ENCODE results near the gene IL4I1.
A peak's percentile ranks its signal among the peaks of the same experiment; 100 is the strongest.

Gene IL4I1

DNA sequence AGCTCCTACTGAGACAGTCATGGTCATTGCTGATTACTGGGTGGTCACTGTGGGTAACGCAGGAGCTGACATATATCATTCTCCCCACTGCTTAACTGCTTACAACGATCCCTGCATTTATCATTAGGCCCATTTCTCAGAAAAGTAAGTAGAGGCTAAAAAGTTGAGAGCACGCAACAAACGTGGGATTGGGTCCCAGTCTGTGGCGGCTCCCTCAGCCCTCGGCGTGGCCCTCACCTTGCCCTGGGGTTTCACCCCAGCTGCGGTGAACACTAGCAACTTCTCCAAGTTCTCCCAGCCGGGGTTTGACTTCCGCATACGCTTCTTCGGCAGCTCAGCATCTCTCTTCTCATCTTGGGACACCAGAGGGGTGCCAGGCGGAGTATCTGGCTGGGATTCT is 31.8 kb downstream of the IL4I1 start:
- no peak overlapping the region for H3K18ac ChIP-seq (ENCODE audit: low read length)
- no peak overlapping the region for H3K9ac ChIP-seq (ENCODE audit: low read depth, low read length, poor library complexity)
- H2AK5ac ChIP-seq (ENCODE audit: low read depth, low read length): no peak overlapping the region
- no peaks in the 10 kb centered on the region for H3K27me3 ChIP-seq (ENCODE audit: control insufficient read depth in 3 of 3, insufficient read depth in 3 of 3, low read depth in 1 of 3, low read length in 3 of 3)
- no peak overlapping the region for H2BK120ac ChIP-seq (ENCODE audit: low read depth, low read length)
- WGBS, 2 donors (ENCODE audit: extremely low coverage in 2 of 2, insufficient read length in 2 of 2, insufficient replicate concordance in 1 of 2): no CpG with 5 or more reads among the region's 13 CpGs
- no peak overlapping the region for H3K14ac ChIP-seq (ENCODE audit: low read length)
- H3K23ac ChIP-seq (ENCODE audit: low read depth, low read length, poor library complexity): no peak overlapping the region
- H2BK15ac ChIP-seq (ENCODE audit: low read length): no peak overlapping the region
- DNase-seq (ENCODE audit: low spot score): no peak
- peak overlapping the region; percentile 19 for H3K4me2 ChIP-seq (ENCODE audit: insufficient read depth, low read length, poor library complexity, severe bottlenecking)
- no peak overlapping the region for H2BK5ac ChIP-seq (ENCODE audit: low read length)
- H3K36me3 ChIP-seq (replicated peaks in 1 of 2; ENCODE audit: control insufficient read depth in 2 of 2, insufficient read depth in 2 of 2, low read length in 2 of 2): peaks cover 38 to 57% of the 10 kb centered on the region in 2 donors
- peaks cover 9 to 13% of the 10 kb centered on the region in 2 donors for H3K4me1 ChIP-seq (ENCODE audit: control insufficient read depth in 2 of 2, insufficient read depth in 1 of 2, low read depth in 1 of 2, low read length in 2 of 2)
- no peak overlapping the region for H2BK12ac ChIP-seq (ENCODE audit: low read length)
- H3K9me3 ChIP-seq (replicated peaks in 1 of 2; ENCODE audit: control insufficient read depth in 2 of 2, insufficient read depth in 1 of 2, low read depth in 1 of 2, low read length in 2 of 2): peaks cover 0 to 2% of the 10 kb centered on the region in 2 donors
- H3K27ac ChIP-seq (replicated peaks; ENCODE audit: low read length): no peak overlapping the region
- H3K4ac ChIP-seq (ENCODE audit: low read length): no peak overlapping the region
- no peak overlapping the region for H4K8ac ChIP-seq (ENCODE audit: low read depth, low read length)
- H4K91ac ChIP-seq (ENCODE audit: low read depth, low read length, poor library complexity): no peak overlapping the region
- peaks cover under 1% of the 10 kb centered on the region for H3K79me1 ChIP-seq (ENCODE audit: low read depth, low read length)
- H2AFZ ChIP-seq (ENCODE audit: low read length): no peak overlapping the region
- H3K4me3 ChIP-seq (ENCODE audit: low read length in 2 of 2): no peak overlapping the region

DNA sequence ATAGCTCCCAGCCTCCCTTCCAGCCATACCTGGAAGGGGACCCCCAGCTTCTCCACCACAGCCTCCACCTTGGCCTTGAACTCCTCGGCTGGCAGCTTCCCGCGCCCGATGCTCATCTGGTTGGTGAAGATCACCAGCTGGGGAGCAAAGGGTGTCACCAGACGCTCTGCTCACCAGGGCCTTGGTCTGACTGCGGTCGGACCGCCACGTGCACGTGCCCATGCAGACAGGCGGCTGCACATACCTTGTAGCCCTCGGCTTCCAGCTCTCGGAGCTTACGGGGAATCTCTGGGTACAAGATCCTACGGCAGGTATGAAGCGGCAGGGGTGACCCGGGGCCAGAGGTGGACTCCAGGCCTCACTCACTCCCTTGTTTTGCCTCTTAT is 32.8 kb downstream of the IL4I1 start:
- H2BK15ac ChIP-seq (ENCODE audit: low read length): no peak overlapping the region
- no peak overlapping the region for H2AK5ac ChIP-seq (ENCODE audit: low read depth, low read length)
- no peak overlapping the region for H3K9ac ChIP-seq (ENCODE audit: low read depth, low read length, poor library complexity)
- DNase-seq (ENCODE audit: low spot score): no peak
- peaks cover 8 to 12% of the 10 kb centered on the region in 2 donors for H3K4me1 ChIP-seq (ENCODE audit: control insufficient read depth in 2 of 2, insufficient read depth in 1 of 2, low read depth in 1 of 2, low read length in 2 of 2)
- peak overlapping the region; percentile 55 for H2BK5ac ChIP-seq (ENCODE audit: low read length)
- no CpG with 5 or more reads among the region's 17 CpGs for WGBS, 2 donors (ENCODE audit: extremely low coverage in 2 of 2, insufficient read length in 2 of 2, insufficient replicate concordance in 1 of 2)
- H3K23ac ChIP-seq (ENCODE audit: low read depth, low read length, poor library complexity): no peak overlapping the region
- H3K14ac ChIP-seq (ENCODE audit: low read length): no peak overlapping the region
- H3K27me3 ChIP-seq (ENCODE audit: control insufficient read depth in 3 of 3, insufficient read depth in 3 of 3, low read depth in 1 of 3, low read length in 3 of 3): no peaks in the 10 kb centered on the region
- H3K18ac ChIP-seq (ENCODE audit: low read length): no peak overlapping the region
- no peak overlapping the region for H4K8ac ChIP-seq (ENCODE audit: low read depth, low read length)
- H3K27ac ChIP-seq (replicated peaks; ENCODE audit: low read length): no peak overlapping the region
- H3K4me3 ChIP-seq (ENCODE audit: low read length in 2 of 2): peak overlapping the region in 1 of 2 donors; percentile 38
- H3K4ac ChIP-seq (ENCODE audit: low read length): no peak overlapping the region
- peaks cover 44 to 66% of the 10 kb centered on the region in 2 donors for H3K36me3 ChIP-seq (replicated peaks in 1 of 2; ENCODE audit: control insufficient read depth in 2 of 2, insufficient read depth in 2 of 2, low read length in 2 of 2)
- H2BK120ac ChIP-seq (ENCODE audit: low read depth, low read length): no peak overlapping the region
- no peak overlapping the region for H3K4me2 ChIP-seq (ENCODE audit: insufficient read depth, low read length, poor library complexity, severe bottlenecking)
- H3K9me3 ChIP-seq (replicated peaks in 1 of 2; ENCODE audit: control insufficient read depth in 2 of 2, insufficient read depth in 1 of 2, low read depth in 1 of 2, low read length in 2 of 2): peaks cover 0 to 2% of the 10 kb centered on the region in 2 donors
- H2AFZ ChIP-seq (ENCODE audit: low read length): no peak overlapping the region
- H4K91ac ChIP-seq (ENCODE audit: low read depth, low read length, poor library complexity): no peak overlapping the region
- no peak overlapping the region for H2BK12ac ChIP-seq (ENCODE audit: low read length)
- peaks cover 2% of the 10 kb centered on the region for H3K79me1 ChIP-seq (ENCODE audit: low read depth, low read length)

DNA sequence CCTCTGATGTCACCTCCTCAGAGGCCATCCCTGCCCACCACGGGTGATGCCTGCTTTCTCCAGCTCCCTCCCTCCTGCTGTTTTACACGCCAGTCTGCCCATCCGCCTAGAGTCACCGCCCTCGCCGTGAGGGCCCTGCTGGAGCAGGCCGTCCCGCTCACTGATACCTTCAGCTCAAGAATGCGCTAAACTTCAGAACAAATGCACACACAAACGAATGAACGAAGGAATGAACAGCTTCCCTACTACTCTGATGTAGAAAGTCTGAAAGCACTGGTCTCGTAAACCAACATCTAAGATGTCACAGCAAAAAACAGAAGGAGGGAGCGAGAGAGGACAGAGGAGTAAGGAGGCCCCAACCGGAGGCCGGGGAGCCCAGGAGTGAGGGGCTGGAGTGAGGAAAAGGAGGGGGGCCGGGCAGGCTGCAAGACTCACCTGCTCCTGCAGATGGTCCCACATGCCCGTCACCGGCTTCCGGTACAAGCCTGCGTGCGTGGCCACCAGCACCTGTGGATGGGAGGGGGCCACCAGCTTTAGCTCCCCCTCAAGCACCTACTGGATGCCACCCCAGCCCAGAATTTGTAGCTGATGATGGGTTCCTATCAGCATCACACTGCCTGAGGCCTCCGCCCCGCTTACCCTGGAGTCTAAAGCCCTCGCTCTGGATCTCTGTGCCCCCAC is 33.3 kb downstream of the IL4I1 start:
- no peak overlapping the region for H3K18ac ChIP-seq (ENCODE audit: low read length)
- H2BK5ac ChIP-seq (ENCODE audit: low read length): peak overlapping the region; percentile 55
- H3K4ac ChIP-seq (ENCODE audit: low read length): no peak overlapping the region
- H2BK12ac ChIP-seq (ENCODE audit: low read length): no peak overlapping the region
- H3K14ac ChIP-seq (ENCODE audit: low read length): no peak overlapping the region
- DNase-seq (ENCODE audit: low spot score): no peak
- H3K79me1 ChIP-seq (ENCODE audit: low read depth, low read length): peaks cover 2% of the 10 kb centered on the region
- WGBS, 2 donors (ENCODE audit: extremely low coverage in 2 of 2, insufficient read length in 2 of 2, insufficient replicate concordance in 1 of 2): no CpG with 5 or more reads among the region's 24 CpGs
- no peak overlapping the region for H4K8ac ChIP-seq (ENCODE audit: low read depth, low read length)
- H3K9me3 ChIP-seq (replicated peaks in 1 of 2; ENCODE audit: control insufficient read depth in 2 of 2, insufficient read depth in 1 of 2, low read depth in 1 of 2, low read length in 2 of 2): peaks cover 0 to 2% of the 10 kb centered on the region in 2 donors
- peak overlapping the region; percentile 18 for H3K23ac ChIP-seq (ENCODE audit: low read depth, low read length, poor library complexity)
- no peak overlapping the region for H3K4me2 ChIP-seq (ENCODE audit: insufficient read depth, low read length, poor library complexity, severe bottlenecking)
- H3K27ac ChIP-seq (replicated peaks; ENCODE audit: low read length): no peak overlapping the region
- H3K27me3 ChIP-seq (ENCODE audit: control insufficient read depth in 3 of 3, insufficient read depth in 3 of 3, low read depth in 1 of 3, low read length in 3 of 3): no peaks in the 10 kb centered on the region
- no peak overlapping the region for H4K91ac ChIP-seq (ENCODE audit: low read depth, low read length, poor library complexity)
- H3K9ac ChIP-seq (ENCODE audit: low read depth, low read length, poor library complexity): no peak overlapping the region
- no peak overlapping the region for H2BK15ac ChIP-seq (ENCODE audit: low read length)
- H3K36me3 ChIP-seq (replicated peaks in 1 of 2; ENCODE audit: control insufficient read depth in 2 of 2, insufficient read depth in 2 of 2, low read length in 2 of 2): peaks cover 50 to 72% of the 10 kb centered on the region in 2 donors
- H2BK120ac ChIP-seq (ENCODE audit: low read depth, low read length): no peak overlapping the region
- H2AK5ac ChIP-seq (ENCODE audit: low read depth, low read length): no peak overlapping the region
- H3K4me1 ChIP-seq (ENCODE audit: control insufficient read depth in 2 of 2, insufficient read depth in 1 of 2, low read depth in 1 of 2, low read length in 2 of 2): peaks cover 8 to 12% of the 10 kb centered on the region in 2 donors
- H2AFZ ChIP-seq (ENCODE audit: low read length): no peak overlapping the region
- peak overlapping the region in 1 of 2 donors; percentile 18 for H3K4me3 ChIP-seq (ENCODE audit: low read length in 2 of 2)

DNA sequence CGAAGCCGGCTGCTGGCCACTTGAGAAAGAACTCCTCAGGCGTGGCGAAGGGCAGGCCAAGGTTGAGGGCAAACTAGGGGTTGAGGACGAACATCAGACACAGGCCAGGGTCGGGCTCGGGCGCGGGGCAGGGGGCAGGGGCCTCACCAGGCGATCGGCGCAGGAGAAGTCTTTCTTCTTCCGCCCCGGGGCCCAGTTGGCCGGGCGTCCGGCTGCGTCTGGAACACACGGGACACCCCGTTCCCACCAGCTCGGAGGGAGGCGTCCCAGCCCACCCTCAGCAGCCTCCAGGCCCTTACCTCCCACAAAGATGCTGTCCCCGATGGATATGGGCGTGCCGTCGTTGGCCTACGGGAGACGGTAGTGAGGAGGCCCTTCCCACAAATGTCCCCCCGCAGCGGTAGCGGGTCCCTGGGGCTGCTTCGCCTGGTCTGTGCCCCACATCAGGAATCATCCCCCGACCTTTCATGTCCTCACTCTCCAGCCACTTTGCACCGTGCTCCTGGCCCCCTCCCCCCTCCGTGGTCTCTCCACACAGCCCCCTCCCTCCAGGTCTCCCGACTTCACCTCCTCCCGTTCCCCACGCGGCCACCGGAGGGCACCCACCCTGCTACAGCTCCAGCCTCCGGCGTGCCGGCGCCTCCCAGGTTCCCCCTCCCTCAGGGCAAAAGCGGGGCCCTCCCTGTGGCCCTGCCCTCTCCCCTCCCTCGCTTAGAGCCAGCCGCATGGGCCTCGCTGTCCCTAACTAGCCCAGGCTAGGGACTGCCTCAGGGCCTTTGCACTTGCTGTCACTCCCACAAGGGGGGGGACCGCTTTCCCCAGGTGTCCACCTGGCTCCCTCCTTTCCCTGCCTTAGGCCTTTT is 34.1 kb downstream of the IL4I1 start:
- H3K9ac ChIP-seq (ENCODE audit: low read depth, low read length, poor library complexity): no peak overlapping the region
- no peak overlapping the region for H3K14ac ChIP-seq (ENCODE audit: low read length)
- no peak for DNase-seq (ENCODE audit: low spot score)
- H2AFZ ChIP-seq (ENCODE audit: low read length): no peak overlapping the region
- H2BK120ac ChIP-seq (ENCODE audit: low read depth, low read length): no peak overlapping the region
- no peak overlapping the region for H3K4me2 ChIP-seq (ENCODE audit: insufficient read depth, low read length, poor library complexity, severe bottlenecking)
- H4K8ac ChIP-seq (ENCODE audit: low read depth, low read length): no peak overlapping the region
- no peaks in the 10 kb centered on the region for H3K27me3 ChIP-seq (ENCODE audit: control insufficient read depth in 3 of 3, insufficient read depth in 3 of 3, low read depth in 1 of 3, low read length in 3 of 3)
- H3K9me3 ChIP-seq (replicated peaks in 1 of 2; ENCODE audit: control insufficient read depth in 2 of 2, insufficient read depth in 1 of 2, low read depth in 1 of 2, low read length in 2 of 2): peaks cover 0 to 2% of the 10 kb centered on the region in 2 donors
- H3K79me1 ChIP-seq (ENCODE audit: low read depth, low read length): peaks cover 2% of the 10 kb centered on the region
- peaks cover 57 to 79% of the 10 kb centered on the region in 2 donors for H3K36me3 ChIP-seq (replicated peaks in 1 of 2; ENCODE audit: control insufficient read depth in 2 of 2, insufficient read depth in 2 of 2, low read length in 2 of 2)
- H2BK15ac ChIP-seq (ENCODE audit: low read length): no peak overlapping the region
- no peak overlapping the region for H2BK12ac ChIP-seq (ENCODE audit: low read length)
- no peak overlapping the region for H2AK5ac ChIP-seq (ENCODE audit: low read depth, low read length)
- no CpG with 5 or more reads among the region's 49 CpGs for WGBS, 2 donors (ENCODE audit: extremely low coverage in 2 of 2, insufficient read length in 2 of 2, insufficient replicate concordance in 1 of 2)
- H3K27ac ChIP-seq (replicated peaks; ENCODE audit: low read length): no peak overlapping the region
- peak overlapping the region; percentile 50 for H3K23ac ChIP-seq (ENCODE audit: low read depth, low read length, poor library complexity)
- H3K4me1 ChIP-seq (ENCODE audit: control insufficient read depth in 2 of 2, insufficient read depth in 1 of 2, low read depth in 1 of 2, low read length in 2 of 2): peaks cover 8 to 10% of the 10 kb centered on the region in 2 donors
- no peak overlapping the region for H4K91ac ChIP-seq (ENCODE audit: low read depth, low read length, poor library complexity)
- H3K4ac ChIP-seq (ENCODE audit: low read length): no peak overlapping the region
- no peak overlapping the region for H2BK5ac ChIP-seq (ENCODE audit: low read length)
- peak overlapping the region in 1 of 2 donors; percentile 18 for H3K4me3 ChIP-seq (ENCODE audit: low read length in 2 of 2)
- H3K18ac ChIP-seq (ENCODE audit: low read length): no peak overlapping the region
